Gastroesophageal sphincter (tissue), 3 donors: ENCODE measurements around the gene NMD3.

Experiments
- CTCF ChIP-seq, 4 experiments: fragments of 200-600 bp in 2 of 4; fragments of 450-650 bp in 2 of 4; sonication (generic) in 1 of 4; IDR thresholded peaks; one replicate each; pipeline ENCODE4 v1.5.1; 2017 to 2019; ENCODE audit warnings: antibody characterized with exemption in 4 of 4, mild to moderate bottlenecking in 2 of 4, moderate library complexity in 2 of 4
- POLR2A ChIP-seq, 2 donors: fragments of 450-650 bp; IDR thresholded peaks; one replicate each; pipeline ENCODE4 v1.6.1; 2017; ENCODE audit warnings: antibody characterized with exemption in 2 of 2, mild to moderate bottlenecking in 2 of 2, moderate library complexity in 1 of 2
- POLR2AphosphoS5 ChIP-seq: sonication (generic); formaldehyde crosslinking; IDR thresholded peaks from one replicate; pipeline ENCODE4 v1.6.1; 2017; ENCODE audit warnings: antibody characterized with exemption

- TF ChIP-seq CTCF (IDR thresholded peaks at IDR 0.05) (no peak), POLR2A (IDR thresholded peaks at IDR 0.05) (no peak), POLR2AphosphoS5 (no peak)
Observed at GRCh38 chr3:161212171-161212771, 8.8 kb upstream of the NMD3 start.
